Measurements from ENCODE around the gene GMPPA. TPM values are rescaled to one million over a fixed set of nuclear protein-coding genes. Genes with fewer than 3 reads are reported as not detected.

The GMPPA gene
- total RNA-seq, 1 experiment from 2014 or later = 51.9 TPM

DNA sequence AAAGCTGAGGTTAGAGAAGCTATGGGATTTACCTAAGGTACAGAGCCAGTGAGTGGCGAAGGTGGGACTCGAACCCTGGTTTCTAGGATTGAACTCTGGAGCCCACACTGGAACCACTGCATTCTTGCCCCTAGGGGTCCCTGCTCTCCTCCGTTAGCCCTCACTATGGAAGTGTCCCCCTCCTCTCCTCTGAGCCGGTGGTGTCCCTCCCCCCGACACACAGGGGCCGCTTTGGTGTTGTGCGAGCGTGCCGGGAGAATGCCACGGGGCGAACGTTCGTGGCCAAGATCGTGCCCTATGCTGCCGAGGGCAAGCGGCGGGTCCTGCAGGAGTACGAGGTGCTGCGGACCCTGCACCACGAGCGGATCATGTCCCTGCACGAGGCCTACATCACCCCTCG, 8.5 kb upstream of the GMPPA start:
- no peaks in the 10 kb centered on the region for H3K36me3 Mint-ChIP-seq
- TF ChIP-seq ZNF138 (CRISPR knock-in tag; conservative IDR thresholded peaks at IDR 0.05) (no peak), FOXP1 (CRISPR knock-in tag; IDR thresholded peaks at IDR 0.05; ENCODE audit: borderline replicate concordance) (peak; percentile 44; the same call in 1 of the 2 replicates), IRF2 (CRISPR knock-in tag; IDR thresholded peaks at IDR 0.05; ENCODE audit: borderline replicate concordance, low read depth) (no peak), ZNF512 (CRISPR knock-in tag; IDR thresholded peaks at IDR 0.05; ENCODE audit: borderline replicate concordance) (no peak), CTCF (IDR thresholded peaks at IDR 0.05) (0 out of 2 replicates have a peak, but pooled peaks have one; percentile 25), TEAD1 (CRISPR knock-in tag; IDR thresholded peaks at IDR 0.05) (peak; percentile 98), TEAD4 (CRISPR knock-in tag; IDR thresholded peaks at IDR 0.05) (peak; percentile 96), NFE2L1 (CRISPR knock-in tag; IDR thresholded peaks at IDR 0.05) (0 out of 2 replicates have a peak, but pooled peaks have one; percentile 27)
- TF ChIP-seq, protein P1, sequence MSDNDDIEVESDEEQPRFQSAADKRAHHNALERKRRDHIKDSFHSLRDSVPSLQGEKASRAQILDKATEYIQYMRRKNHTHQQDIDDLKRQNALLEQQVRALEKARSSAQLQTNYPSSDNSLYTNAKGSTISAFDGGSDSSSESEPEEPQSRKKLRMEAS (CRISPR knock-in tag; IDR thresholded peaks at IDR 0.05) = peak; percentile 22; the same call in 1 of the 2 replicates
- TF ChIP-seq, protein P2, sequence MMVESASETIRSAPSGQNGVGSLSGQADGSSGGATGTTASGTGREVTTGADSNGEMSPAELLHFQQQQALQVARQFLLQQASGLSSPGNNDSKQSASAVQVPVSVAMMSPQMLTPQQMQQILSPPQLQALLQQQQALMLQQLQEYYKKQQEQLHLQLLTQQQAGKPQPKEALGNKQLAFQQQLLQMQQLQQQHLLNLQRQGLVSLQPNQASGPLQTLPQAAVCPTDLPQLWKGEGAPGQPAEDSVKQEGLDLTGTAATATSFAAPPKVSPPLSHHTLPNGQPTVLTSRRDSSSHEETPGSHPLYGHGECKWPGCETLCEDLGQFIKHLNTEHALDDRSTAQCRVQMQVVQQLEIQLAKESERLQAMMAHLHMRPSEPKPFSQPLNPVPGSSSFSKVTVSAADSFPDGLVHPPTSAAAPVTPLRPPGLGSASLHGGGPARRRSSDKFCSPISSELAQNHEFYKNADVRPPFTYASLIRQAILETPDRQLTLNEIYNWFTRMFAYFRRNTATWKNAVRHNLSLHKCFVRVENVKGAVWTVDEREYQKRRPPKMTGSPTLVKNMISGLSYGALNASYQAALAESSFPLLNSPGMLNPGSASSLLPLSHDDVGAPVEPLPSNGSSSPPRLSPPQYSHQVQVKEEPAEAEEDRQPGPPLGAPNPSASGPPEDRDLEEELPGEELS (CRISPR knock-in tag; IDR thresholded peaks at IDR 0.05) = 0 out of 2 replicates have a peak, but pooled peaks have one; percentile 12
- ChIA-PET POLR2A (no interaction called here), CTCF (interaction anchor here (1.4 to 35.9 kb wide), 8 partner anchors 9 to 87 kb away, joined by 3 to 2316 read pairs (median 13); partner anchors contain the start of genes ASIC4, CHPF, GMPPA and TMEM198)
- DNase-seq (ENCODE audit: low spot score) = peak; percentile 62
- H3K27ac Mint-ChIP-seq = no peak overlapping the region
- H3K4me1 Mint-ChIP-seq = peaks cover 39% of the 10 kb centered on the region
- peaks cover 37% of the 10 kb centered on the region for H3K27me3 Mint-ChIP-seq (ENCODE audit: low read depth)
- no peak overlapping the region for H3K4me3 Mint-ChIP-seq
- H3K9me3 Mint-ChIP-seq = no peaks in the 10 kb centered on the region
- ATAC-seq = peak; percentile 40

DNA sequence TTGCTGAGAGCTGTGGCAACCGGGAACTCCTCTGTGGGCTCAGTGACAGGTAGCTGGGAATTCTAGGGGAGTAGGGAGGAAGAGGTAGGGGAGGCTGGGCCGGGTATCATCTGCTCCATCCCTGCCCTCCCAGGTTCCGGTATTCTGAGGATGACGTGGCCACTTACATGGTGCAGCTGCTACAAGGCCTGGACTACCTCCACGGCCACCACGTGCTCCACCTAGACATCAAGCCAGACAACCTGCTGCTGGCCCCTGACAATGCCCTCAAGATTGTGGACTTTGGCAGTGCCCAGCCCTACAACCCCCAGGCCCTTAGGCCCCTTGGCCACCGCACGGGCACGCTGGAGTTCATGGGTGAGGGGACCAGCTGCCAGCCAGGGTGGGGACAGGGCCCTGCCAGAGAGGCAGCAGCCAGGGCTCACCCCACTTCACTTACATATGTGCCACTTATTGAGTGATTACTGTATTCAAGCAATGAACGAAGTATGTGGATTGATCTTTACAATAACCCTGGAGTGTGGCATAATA, 8.0 kb upstream of the GMPPA start:
- peaks cover 37% of the 10 kb centered on the region for H3K27me3 Mint-ChIP-seq (ENCODE audit: low read depth)
- ATAC-seq = no peak
- H3K36me3 Mint-ChIP-seq = no peaks in the 10 kb centered on the region
- no peaks in the 10 kb centered on the region for H3K9me3 Mint-ChIP-seq
- ChIA-PET POLR2A (no interaction called here), CTCF (interaction anchor here (1.4 to 35.9 kb wide), 8 partner anchors 10 to 87 kb away, joined by 3 to 2316 read pairs (median 16); partner anchors contain the start of genes ASIC4, CHPF and TMEM198)
- peaks cover 38% of the 10 kb centered on the region for H3K4me1 Mint-ChIP-seq
- no peak overlapping the region for H3K4me3 Mint-ChIP-seq
- no peak overlapping the region for H3K27ac Mint-ChIP-seq
- no peak for DNase-seq (ENCODE audit: low spot score)
- no peak for TF ChIP-seq FOXJ3 (CRISPR knock-in tag; IDR thresholded peaks at IDR 0.05; ENCODE audit: borderline replicate concordance)
- TF ChIP-seq FOXP1 (CRISPR knock-in tag; IDR thresholded peaks at IDR 0.05; ENCODE audit: borderline replicate concordance) = no peak
- TF ChIP-seq, protein P3, sequence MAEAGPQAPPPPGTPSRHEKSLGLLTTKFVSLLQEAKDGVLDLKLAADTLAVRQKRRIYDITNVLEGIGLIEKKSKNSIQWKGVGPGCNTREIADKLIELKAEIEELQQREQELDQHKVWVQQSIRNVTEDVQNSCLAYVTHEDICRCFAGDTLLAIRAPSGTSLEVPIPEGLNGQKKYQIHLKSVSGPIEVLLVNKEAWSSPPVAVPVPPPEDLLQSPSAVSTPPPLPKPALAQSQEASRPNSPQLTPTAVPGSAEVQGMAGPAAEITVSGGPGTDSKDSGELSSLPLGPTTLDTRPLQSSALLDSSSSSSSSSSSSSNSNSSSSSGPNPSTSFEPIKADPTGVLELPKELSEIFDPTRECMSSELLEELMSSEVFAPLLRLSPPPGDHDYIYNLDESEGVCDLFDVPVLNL (CRISPR knock-in tag; IDR thresholded peaks at IDR 0.05; ENCODE audit: borderline replicate concordance, low read depth) = no peak
- no peak for TF ChIP-seq NFYB (CRISPR knock-in tag; conservative IDR thresholded peaks at IDR 0.05; ENCODE audit: low read depth)
- TF ChIP-seq RORB (CRISPR knock-in tag; IDR thresholded peaks at IDR 0.05) = no peak
- no peak for TF ChIP-seq MXD4 (CRISPR knock-in tag; IDR thresholded peaks at IDR 0.05; ENCODE audit: borderline replicate concordance)
- TF ChIP-seq ZNF281 (CRISPR knock-in tag; IDR thresholded peaks at IDR 0.05) = no peak
- no peak for TF ChIP-seq IRF2 (CRISPR knock-in tag; IDR thresholded peaks at IDR 0.05; ENCODE audit: borderline replicate concordance, low read depth)
- TF ChIP-seq, protein P4, sequence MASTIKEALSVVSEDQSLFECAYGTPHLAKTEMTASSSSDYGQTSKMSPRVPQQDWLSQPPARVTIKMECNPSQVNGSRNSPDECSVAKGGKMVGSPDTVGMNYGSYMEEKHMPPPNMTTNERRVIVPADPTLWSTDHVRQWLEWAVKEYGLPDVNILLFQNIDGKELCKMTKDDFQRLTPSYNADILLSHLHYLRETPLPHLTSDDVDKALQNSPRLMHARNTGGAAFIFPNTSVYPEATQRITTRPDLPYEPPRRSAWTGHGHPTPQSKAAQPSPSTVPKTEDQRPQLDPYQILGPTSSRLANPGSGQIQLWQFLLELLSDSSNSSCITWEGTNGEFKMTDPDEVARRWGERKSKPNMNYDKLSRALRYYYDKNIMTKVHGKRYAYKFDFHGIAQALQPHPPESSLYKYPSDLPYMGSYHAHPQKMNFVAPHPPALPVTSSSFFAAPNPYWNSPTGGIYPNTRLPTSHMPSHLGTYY (CRISPR knock-in tag; IDR thresholded peaks at IDR 0.05) = no peak
- TF ChIP-seq, protein P5, sequence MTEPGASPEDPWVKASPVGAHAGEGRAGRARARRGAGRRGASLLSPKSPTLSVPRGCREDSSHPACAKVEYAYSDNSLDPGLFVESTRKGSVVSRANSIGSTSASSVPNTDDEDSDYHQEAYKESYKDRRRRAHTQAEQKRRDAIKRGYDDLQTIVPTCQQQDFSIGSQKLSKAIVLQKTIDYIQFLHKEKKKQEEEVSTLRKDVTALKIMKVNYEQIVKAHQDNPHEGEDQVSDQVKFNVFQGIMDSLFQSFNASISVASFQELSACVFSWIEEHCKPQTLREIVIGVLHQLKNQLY (CRISPR knock-in tag; IDR thresholded peaks at IDR 0.05) = no peak
- TF ChIP-seq NR1H2 (CRISPR knock-in tag; IDR thresholded peaks at IDR 0.05) = no peak
- no peak for TF ChIP-seq ZNF396 (CRISPR knock-in tag; IDR thresholded peaks at IDR 0.05; ENCODE audit: borderline replicate concordance)
- TF ChIP-seq SOX15 (CRISPR knock-in tag; IDR thresholded peaks at IDR 0.05) = no peak
- TF ChIP-seq KAT7 (CRISPR knock-in tag; IDR thresholded peaks at IDR 0.05; ENCODE audit: borderline replicate concordance) = no peak
